B cell (primary cell): Measurements from ENCODE around the gene SBK2. TPM values are rescaled to one million over a fixed set of nuclear protein-coding genes. Genes with fewer than 3 reads are reported as not detected.
A peak's percentile ranks its signal among the peaks of the same experiment; 100 is the strongest.
"Not testable (repeated sequence)": the region's sequence is repeated elsewhere in the genome, so short reads cannot be mapped to it uniquely, and the experiment has no call there.

ENCODE experiments used
- ATAC-seq: fragments of 200-7000 bp; cut with Tn5 transposase; one replicate; pipeline ENCODE4 v1.10.0; 2021; ENCODE audit warnings: low read depth, mild to moderate bottlenecking, moderate number of reproducible peaks, moderate library complexity
- CTCF ChIA-PET: fragments of 350-600 bp; sonication (Branson Sonifier 250); formaldehyde crosslinking; loops from one replicate; lab custom pipeline; 2021; ENCODE audit warnings: antibody characterized with exemption, inconsistent platforms; lab: Charles Lee
- POLR2A ChIA-PET: fragments of 350-600 bp; sonication (Branson Sonifier 250); formaldehyde crosslinking; loops from one replicate; lab custom pipeline; 2021; ENCODE audit warnings: antibody characterized with exemption; lab: Charles Lee
- DNase-seq: peaks from one replicate; pipeline ENCODE4 v3.0.0; 2013
- H2AFZ ChIP-seq: 2 replicates; pipeline ENCODE4 v1.6.1; 2012; ENCODE audit warnings: mild to moderate bottlenecking, low read depth, low read length; ENCODE audit not compliant: insufficient read depth, poor library complexity, severe bottlenecking
- H3K27ac ChIP-seq, 2 donors: 1 replicate in 1 of 2; 2 replicates in 1 of 2; pipeline ENCODE4 v1.5.1; 2012 to 2013; ENCODE audit warnings: low read length in 2 of 2, mild to moderate bottlenecking in 2 of 2, moderate library complexity in 1 of 2
- H3K27me3 ChIP-seq, 4 experiments: fragments of 200-600 bp in 1 of 4; sonication (generic) in 1 of 4; replicated peaks in 1 of 4; 1 replicate in 2 of 4; 2 replicates in 2 of 4; pipeline versions ENCODE4 v1.6.1 to v1.7.0; 2013 to 2016; ENCODE audit warnings: low read length in 3 of 4, mild to moderate bottlenecking in 2 of 4, mixed read lengths in 1 of 4, moderate library complexity in 1 of 4; ENCODE audit not compliant: insufficient read depth in 4 of 4, control insufficient read depth in 3 of 4; ENCODE audit errors: control extremely low read depth in 1 of 4
- H3K36me3 ChIP-seq, 2 experiments: replicated peaks in 1 of 2; 1 replicate in 1 of 2; 2 replicates in 1 of 2; pipeline versions ENCODE4 v1.6.1 to v1.7.1; 2013; ENCODE audit warnings: low read length in 1 of 2; ENCODE audit not compliant: insufficient read depth in 2 of 2, control insufficient read depth in 1 of 2; ENCODE audit errors: control extremely low read depth in 1 of 2, extremely low read depth in 1 of 2
- H3K4me1 ChIP-seq, 2 donors: fragments of 200-600 bp in 1 of 2; sonication (generic) in 1 of 2; 1 replicate in 1 of 2; 2 replicates in 1 of 2; pipeline versions ENCODE4 v1.5.1 to v1.6.1; 2013 to 2017; ENCODE audit warnings: low read length in 2 of 2; ENCODE audit not compliant: control insufficient read depth in 2 of 2, insufficient read depth in 2 of 2
- H3K4me2 ChIP-seq: replicated peaks from 2 replicates; pipeline ENCODE3; 2012; ENCODE audit warnings: mild to moderate bottlenecking, low read depth, low read length; ENCODE audit not compliant: poor library complexity, severe bottlenecking
- H3K4me3 ChIP-seq, 5 experiments: fragments of 200-600 bp in 1 of 5; sonication (generic) in 1 of 5; 1 replicate in 3 of 5; 2 replicates in 2 of 5; pipeline versions ENCODE4 v1.5.1 to v1.7.0; 2011 to 2016; ENCODE audit warnings: low read length in 4 of 5, mild to moderate bottlenecking in 4 of 5, low read depth in 2 of 5, control low read depth in 1 of 5, moderate library complexity in 1 of 5; ENCODE audit not compliant: insufficient read depth in 1 of 5; ENCODE audit errors: control extremely low read depth in 1 of 5, extremely low read depth in 1 of 5
- H3K79me2 ChIP-seq: fragments of 200-600 bp; sonication (generic); one replicate; pipeline ENCODE4 v1.6.0; 2016; ENCODE audit warnings: low read length; ENCODE audit not compliant: control insufficient read depth, insufficient read depth
- H3K9ac ChIP-seq: fragments of 200-600 bp; sonication (generic); 2 replicates; pipeline ENCODE4 v1.6.1; 2017; ENCODE audit warnings: mild to moderate bottlenecking, low read length, moderate library complexity
- H3K9me3 ChIP-seq, 3 donors: one replicate each; pipeline versions ENCODE4 v1.6.1 to v1.7.1; 2013; ENCODE audit warnings: low read length in 2 of 3; ENCODE audit not compliant: control insufficient read depth in 2 of 3, insufficient read depth in 1 of 3; ENCODE audit errors: control extremely low read depth in 1 of 3
- H4K20me1 ChIP-seq: 2 replicates; pipeline ENCODE4 v1.6.0; 2012; ENCODE audit warnings: mild to moderate bottlenecking, low read length; ENCODE audit not compliant: insufficient read depth, control insufficient read depth, poor library complexity, severe bottlenecking
- H3K27ac Mint-ChIP-seq: one replicate; pipeline ENCODE4 v1.8.0; 2021; ENCODE audit warnings: mixed read lengths
- H3K27me3 Mint-ChIP-seq: one replicate; pipeline ENCODE4 v1.8.0; 2021; ENCODE audit warnings: mixed read lengths
- H3K4me1 Mint-ChIP-seq: one replicate; pipeline ENCODE4 v1.8.0; 2021; ENCODE audit warnings: mixed read lengths
- H3K4me3 Mint-ChIP-seq: one replicate; pipeline ENCODE4 v1.8.0; 2021; ENCODE audit warnings: mixed read lengths
- H3K9me3 Mint-ChIP-seq: one replicate; pipeline ENCODE4 v1.8.0; 2022; ENCODE audit warnings: mixed read lengths; ENCODE audit not compliant: insufficient read depth
- EZH2 ChIP-seq: IDR thresholded peaks from 2 replicates; pipeline ENCODE4 v1.6.1; 2012; ENCODE audit warnings: borderline replicate concordance, low read depth, mild to moderate bottlenecking, moderate library complexity, low read length; ENCODE audit not compliant: insufficient read depth, poor library complexity, severe bottlenecking
- WGBS: methylation state at CpG from one replicate; pipeline ENCODE4 v1.1.5; 2013; ENCODE audit warnings: missing lambda C conversion rate; ENCODE audit not compliant: insufficient coverage; 5-methylcytosine and 5-hydroxymethylcytosine counted together
- intact Hi-C: fragments of 100-400 bp; cut with micrococcal nuclease; formaldehyde crosslinking; loops from one replicate; pipeline ENCODE4 v1.10.0; 2022
- polyA plus RNA-seq: library from polyadenylated mRNA; depleted of rRNA; stranded (reverse); fragments of >200 nt; gene quantifications from 2 replicates; pipeline ENCODE4 v1.2.3, GENCODE V29; 2012
- total RNA-seq, 2 donors: library from RNA; stranded (reverse); fragments of 120-200 nt in 1 of 2; gene quantifications; 1 replicate in 1 of 2; 2 replicates in 1 of 2; pipeline versions ENCODE4 v1.2.3 to v1.2.4, GENCODE V29; 2013 to 2022
- TF ChIP-seq, protein P1 (sequence below): fragments of 200-600 bp; IDR thresholded peaks from one replicate; pipeline ENCODE4 v1.8.0; 2022; ENCODE audit warnings: antibody characterized with exemption, mild to moderate bottlenecking

Gene SBK2
- total and polyA plus RNA-seq, 2 donors (not counting 1 experiment from before 2014, with no cell fraction given) = not detected

DNA sequence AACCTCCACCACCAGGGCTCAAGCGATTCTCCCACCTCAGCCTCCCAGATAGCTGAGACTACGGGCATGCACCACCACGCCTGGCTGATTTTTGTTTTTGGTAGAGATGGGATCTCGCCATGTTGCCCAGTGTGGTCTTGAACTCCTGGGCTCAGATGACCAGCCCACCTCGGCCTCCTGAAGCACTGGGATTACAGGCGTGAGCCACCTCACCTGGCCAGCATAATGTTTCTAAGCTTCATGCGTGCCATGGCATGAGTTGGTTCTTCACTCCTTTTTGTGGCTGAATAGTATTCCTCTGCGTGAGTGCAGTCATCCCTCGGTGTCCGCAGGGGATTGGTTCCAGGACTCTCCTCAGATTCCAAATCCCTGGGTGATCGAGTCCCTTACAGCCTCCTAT, 47.9 kb upstream of the SBK2 start:
- Histone ChIP-seq H3K9ac (no peak overlapping the region), H2AFZ (no peak overlapping the region), H4K20me1 (no peaks in the 10 kb centered on the region), H3K36me3 (no peaks in the 10 kb centered on the region), H3K9me3 (no peaks in the 10 kb centered on the region), H3K4me3 (no peak overlapping the region), H3K4me2 (no peak overlapping the region), H3K79me2 (no peaks in the 10 kb centered on the region), H3K4me1 (peaks cover 37 to 45% of the 10 kb centered on the region in 2 donors), H3K27me3 (no peaks in the 10 kb centered on the region), H3K27ac (no peak overlapping the region)
- Mint-ChIP-seq H3K27me3 (no peaks in the 10 kb centered on the region), H3K9me3 (no peaks in the 10 kb centered on the region), H3K4me3 (peak overlapping the region; percentile 32), H3K27ac (no peak overlapping the region), H3K4me1 (peaks cover 44% of the 10 kb centered on the region)
- DNase-seq (no peak), ATAC-seq (no peak)
- TF ChIP-seq EZH2 = no peak
- TF ChIP-seq, protein P1, sequence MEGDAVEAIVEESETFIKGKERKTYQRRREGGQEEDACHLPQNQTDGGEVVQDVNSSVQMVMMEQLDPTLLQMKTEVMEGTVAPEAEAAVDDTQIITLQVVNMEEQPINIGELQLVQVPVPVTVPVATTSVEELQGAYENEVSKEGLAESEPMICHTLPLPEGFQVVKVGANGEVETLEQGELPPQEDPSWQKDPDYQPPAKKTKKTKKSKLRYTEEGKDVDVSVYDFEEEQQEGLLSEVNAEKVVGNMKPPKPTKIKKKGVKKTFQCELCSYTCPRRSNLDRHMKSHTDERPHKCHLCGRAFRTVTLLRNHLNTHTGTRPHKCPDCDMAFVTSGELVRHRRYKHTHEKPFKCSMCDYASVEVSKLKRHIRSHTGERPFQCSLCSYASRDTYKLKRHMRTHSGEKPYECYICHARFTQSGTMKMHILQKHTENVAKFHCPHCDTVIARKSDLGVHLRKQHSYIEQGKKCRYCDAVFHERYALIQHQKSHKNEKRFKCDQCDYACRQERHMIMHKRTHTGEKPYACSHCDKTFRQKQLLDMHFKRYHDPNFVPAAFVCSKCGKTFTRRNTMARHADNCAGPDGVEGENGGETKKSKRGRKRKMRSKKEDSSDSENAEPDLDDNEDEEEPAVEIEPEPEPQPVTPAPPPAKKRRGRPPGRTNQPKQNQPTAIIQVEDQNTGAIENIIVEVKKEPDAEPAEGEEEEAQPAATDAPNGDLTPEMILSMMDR = no peak
- intact Hi-C loops = no loop called here
- CTCF ChIA-PET = interaction anchor here (1.1 to 2.2 kb wide), 3 partner anchors 15 to 48 kb away, joined by 3 to 8 read pairs (median 5); partner anchors contain the start of gene FIZ1
- POLR2A ChIA-PET = interaction anchor here (0.5 to 2.4 kb wide), 4 partner anchors 15 to 123 kb away, joined by 3 to 12 read pairs (median 3); partner anchors contain the start of genes FIZ1, ISOC2 and ZNF524
- WGBS = 98% methylated on average over 10 of the region's 11 CpGs

DNA sequence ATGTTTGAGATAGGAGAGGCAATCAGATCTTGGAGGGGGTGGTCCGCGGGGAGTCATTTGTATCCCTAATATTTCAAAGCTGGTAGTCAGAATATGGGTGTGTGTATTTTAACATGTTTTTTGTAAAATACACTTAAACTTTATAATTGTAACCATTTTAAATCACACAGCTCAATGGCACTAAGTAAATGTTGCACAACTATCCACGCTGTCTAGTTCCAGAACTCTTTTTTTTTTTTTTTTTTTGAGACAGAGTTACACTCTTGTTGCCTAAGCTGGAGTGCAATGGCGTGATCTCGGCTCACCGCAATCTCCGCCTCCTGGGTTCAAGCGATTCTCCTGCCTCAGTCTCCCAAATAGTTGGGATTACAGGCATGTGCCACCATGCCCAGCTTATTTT, 47.0 kb upstream of the SBK2 start:
- H4K20me1 ChIP-seq, H3K36me3 ChIP-seq, DNase-seq, H3K4me2 ChIP-seq, H3K9me3 ChIP-seq, H3K9ac ChIP-seq, H3K27me3 ChIP-seq, H3K79me2 ChIP-seq, intact Hi-C loops, ATAC-seq, H3K27ac Mint-ChIP-seq, H3K9me3 Mint-ChIP-seq, H3K27ac ChIP-seq, H2AFZ ChIP-seq, H3K4me3 ChIP-seq, H3K27me3 Mint-ChIP-seq, H3K4me3 Mint-ChIP-seq: not testable (repeated sequence)
- WGBS = 100% methylated on average over 1 of the region's 8 CpGs
- H3K4me1 Mint-ChIP-seq = peaks cover 47% of the 10 kb centered on the region
- CTCF ChIA-PET = interaction anchor here (0.7 to 2.2 kb wide), 6 partner anchors 16 to 321 kb away, joined by 3 to 8 read pairs (median 4); partner anchors contain the start of genes FIZ1 and ZNF865
- peaks cover 41 to 49% of the 10 kb centered on the region in 2 donors for H3K4me1 ChIP-seq
- POLR2A ChIA-PET = interaction anchor here (2.4 kb wide), 1 partner anchor 16 kb away, joined by 12 read pairs; the partner anchor contains the start of genes FIZ1 and ZNF524

DNA sequence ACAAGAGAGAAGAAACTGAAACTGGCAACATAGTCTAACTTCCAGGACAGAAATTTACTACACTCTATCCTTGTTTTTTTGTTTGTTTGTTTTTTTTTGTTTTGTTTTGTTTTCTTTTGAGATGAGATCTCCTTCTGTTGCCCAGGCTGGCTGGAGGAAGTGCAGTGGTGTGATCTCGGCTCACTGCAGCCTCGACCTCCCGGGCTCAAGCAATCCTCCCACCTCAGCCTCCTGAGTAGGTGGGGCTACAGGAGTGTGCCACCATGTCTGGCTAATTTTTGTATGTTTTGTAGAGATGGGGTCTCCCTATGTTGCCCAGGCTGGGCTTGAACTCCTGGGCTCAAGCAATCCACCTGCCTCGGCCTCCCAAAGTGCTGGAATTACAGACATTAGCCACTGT, 45.4 kb upstream of the SBK2 start:
- H3K79me2 ChIP-seq, intact Hi-C loops, H3K27ac ChIP-seq, H3K4me3 ChIP-seq, H3K9ac ChIP-seq, POLR2A ChIA-PET, CTCF ChIA-PET, ATAC-seq, H3K9me3 ChIP-seq, H3K9me3 Mint-ChIP-seq, H3K27me3 Mint-ChIP-seq, H3K4me2 ChIP-seq, H4K20me1 ChIP-seq, H3K36me3 ChIP-seq, H3K27me3 ChIP-seq, DNase-seq: not testable (repeated sequence)
- H3K4me1 Mint-ChIP-seq = peaks cover 44% of the 10 kb centered on the region
- peak overlapping the region; percentile 96 for H2AFZ ChIP-seq
- WGBS = 100% methylated on average over 1 of the region's 4 CpGs
- H3K4me1 ChIP-seq = peaks cover 36 to 41% of the 10 kb centered on the region in 2 donors
- peak overlapping the region; percentile 66 for H3K27ac Mint-ChIP-seq
- peak overlapping the region; percentile 83 for H3K4me3 Mint-ChIP-seq
